Measurements from ENCODE around the gene TLDC2. TPM values are rescaled to one million over a fixed set of nuclear protein-coding genes. Genes with fewer than 3 reads are reported as not detected.

The TLDC2 gene
- total RNA-seq, 4 donors from 2014 or later: not detected

DNA sequence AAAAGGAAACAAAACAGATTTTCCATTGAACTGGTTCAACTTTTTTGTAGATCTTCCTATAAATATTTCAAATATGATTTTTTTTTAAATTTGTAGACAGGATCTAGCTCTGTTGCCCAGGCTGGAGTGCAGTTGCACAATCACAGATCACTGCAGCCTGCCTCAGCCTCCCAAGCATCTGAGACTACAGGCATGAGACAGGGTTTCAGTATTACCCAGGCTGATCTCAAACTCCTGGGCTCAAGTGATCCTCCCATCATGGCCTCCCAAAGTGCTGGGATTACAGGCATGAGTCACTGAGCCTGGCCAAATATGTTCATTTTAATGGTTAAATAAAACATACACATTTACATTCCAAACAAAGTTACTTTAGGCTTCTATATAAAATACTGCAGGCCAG, 42.0 kb downstream of the TLDC2 start:
- Histone ChIP-seq H3K4me3 (no peak overlapping the region), H3K4me1 (no peaks in the 10 kb centered on the region), H3K9me3 (no peaks in the 10 kb centered on the region), H3K27me3 (no peaks in the 10 kb centered on the region), H3K27ac (no peak overlapping the region), H3K36me3 (peaks cover 67% of the 10 kb centered on the region)
- TF ChIP-seq, protein P1, sequence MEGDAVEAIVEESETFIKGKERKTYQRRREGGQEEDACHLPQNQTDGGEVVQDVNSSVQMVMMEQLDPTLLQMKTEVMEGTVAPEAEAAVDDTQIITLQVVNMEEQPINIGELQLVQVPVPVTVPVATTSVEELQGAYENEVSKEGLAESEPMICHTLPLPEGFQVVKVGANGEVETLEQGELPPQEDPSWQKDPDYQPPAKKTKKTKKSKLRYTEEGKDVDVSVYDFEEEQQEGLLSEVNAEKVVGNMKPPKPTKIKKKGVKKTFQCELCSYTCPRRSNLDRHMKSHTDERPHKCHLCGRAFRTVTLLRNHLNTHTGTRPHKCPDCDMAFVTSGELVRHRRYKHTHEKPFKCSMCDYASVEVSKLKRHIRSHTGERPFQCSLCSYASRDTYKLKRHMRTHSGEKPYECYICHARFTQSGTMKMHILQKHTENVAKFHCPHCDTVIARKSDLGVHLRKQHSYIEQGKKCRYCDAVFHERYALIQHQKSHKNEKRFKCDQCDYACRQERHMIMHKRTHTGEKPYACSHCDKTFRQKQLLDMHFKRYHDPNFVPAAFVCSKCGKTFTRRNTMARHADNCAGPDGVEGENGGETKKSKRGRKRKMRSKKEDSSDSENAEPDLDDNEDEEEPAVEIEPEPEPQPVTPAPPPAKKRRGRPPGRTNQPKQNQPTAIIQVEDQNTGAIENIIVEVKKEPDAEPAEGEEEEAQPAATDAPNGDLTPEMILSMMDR (IDR thresholded peaks at IDR 0.05): no peak
- TF ChIP-seq EP300 (IDR thresholded peaks at IDR 0.05) (no peak), POLR2A (IDR thresholded peaks at IDR 0.05) (no peak), POLR2AphosphoS5 (IDR thresholded peaks at IDR 0.05) (no peak)
- no peak for DNase-seq (ENCODE audit: low spot score in 2 of 2)

GRCh38 chr20:36919715-36920333, 43.9 kb downstream of the TLDC2 start:
- Histone ChIP-seq H3K27ac (no peak overlapping the region), H3K4me3 (no peak overlapping the region), H3K4me1 (peaks cover 5% of the 10 kb centered on the region), H3K36me3 (peaks cover 65% of the 10 kb centered on the region), H3K27me3 (no peaks in the 10 kb centered on the region), H3K9me3 (no peaks in the 10 kb centered on the region)
- WGBS: 11% methylated on average over 2 of the region's 2 CpGs
- no peak for DNase-seq (ENCODE audit: low spot score in 2 of 2)
- TF ChIP-seq POLR2A (IDR thresholded peaks at IDR 0.05) (no peak), POLR2AphosphoS5 (IDR thresholded peaks at IDR 0.05) (no peak), EP300 (IDR thresholded peaks at IDR 0.05) (no peak)
- TF ChIP-seq, protein P1 (IDR thresholded peaks at IDR 0.05): peak; percentile 84 to 85

DNA sequence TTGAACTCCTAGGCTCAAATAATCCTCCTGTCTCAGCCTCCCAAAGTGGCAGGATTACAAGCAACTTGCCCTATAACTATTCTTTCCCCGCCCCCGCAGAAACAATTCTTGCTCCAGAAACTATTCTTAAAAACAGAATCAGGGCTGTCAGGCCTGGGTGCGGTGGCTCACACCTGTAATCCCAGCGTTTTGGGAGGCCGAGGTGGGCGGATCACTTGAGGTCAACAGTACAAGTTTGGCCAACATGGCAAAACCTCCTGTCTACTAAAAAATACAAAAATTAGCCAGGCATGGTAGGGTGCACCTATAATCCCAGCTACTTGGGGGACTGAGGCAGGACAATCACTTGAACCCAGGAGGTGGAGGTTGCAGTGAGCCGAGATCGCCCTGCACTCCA, 44.4 kb downstream of the TLDC2 start:
- Histone ChIP-seq H3K4me3 (no peak overlapping the region), H3K27me3 (no peaks in the 10 kb centered on the region), H3K9me3 (no peaks in the 10 kb centered on the region), H3K4me1 (peaks cover 5% of the 10 kb centered on the region), H3K36me3 (peaks cover 62% of the 10 kb centered on the region), H3K27ac (no peak overlapping the region)
- TF ChIP-seq, protein P1 (IDR thresholded peaks at IDR 0.05): no peak
- no peak for TF ChIP-seq POLR2AphosphoS5 (IDR thresholded peaks at IDR 0.05)
- TF ChIP-seq EP300 (IDR thresholded peaks at IDR 0.05): no peak
- no peak for TF ChIP-seq POLR2A (IDR thresholded peaks at IDR 0.05)
- 83% methylated on average over 8 of the region's 8 CpGs for WGBS
- DNase-seq (ENCODE audit: low spot score in 2 of 2): peak in 1 of 2 donors; percentile 21

GRCh38 chr20:36924167-36925045, 48.5 kb downstream of the TLDC2 start:
- no peak for DNase-seq (ENCODE audit: low spot score in 2 of 2)
- peaks cover 5% of the 10 kb centered on the region for H3K4me1 ChIP-seq
- TF ChIP-seq POLR2AphosphoS5 (IDR thresholded peaks at IDR 0.05) (no peak), POLR2A (IDR thresholded peaks at IDR 0.05) (no peak), EP300 (IDR thresholded peaks at IDR 0.05) (no peak)
- TF ChIP-seq, protein P1 (IDR thresholded peaks at IDR 0.05): no peak
- H3K4me3 ChIP-seq: no peak overlapping the region
- H3K27me3 ChIP-seq: no peaks in the 10 kb centered on the region
- H3K9me3 ChIP-seq: no peaks in the 10 kb centered on the region
- H3K36me3 ChIP-seq: peaks cover 73% of the 10 kb centered on the region
- WGBS: 81% methylated on average over 9 of the region's 9 CpGs
- H3K27ac ChIP-seq: no peak overlapping the region

- Histone ChIP-seq H3K9me3 (no peaks in the 10 kb centered on the region), H3K27ac (no peak overlapping the region), H3K4me3 (no peak overlapping the region), H3K27me3 (no peaks in the 10 kb centered on the region), H3K4me1 (peaks cover 5% of the 10 kb centered on the region), H3K36me3 (peaks cover 77% of the 10 kb centered on the region)
- DNase-seq (ENCODE audit: low spot score in 2 of 2): no peak
- no peak for TF ChIP-seq POLR2A (IDR thresholded peaks at IDR 0.05)
- no peak for TF ChIP-seq POLR2AphosphoS5 (IDR thresholded peaks at IDR 0.05)
- no peak for TF ChIP-seq EP300 (IDR thresholded peaks at IDR 0.05)
- TF ChIP-seq, protein P1 (IDR thresholded peaks at IDR 0.05): no peak
- WGBS: 45% methylated on average over 2 of the region's 2 CpGs
Observed at GRCh38 chr20:36925234-36925633, 49.3 kb downstream of the TLDC2 start.
